ENCODE results near the gene CD37.
"Not testable (repeated sequence)": the region's sequence is repeated elsewhere in the genome, so short reads cannot be mapped to it uniquely, and the experiment has no call there.

The CD37 gene

DNA sequence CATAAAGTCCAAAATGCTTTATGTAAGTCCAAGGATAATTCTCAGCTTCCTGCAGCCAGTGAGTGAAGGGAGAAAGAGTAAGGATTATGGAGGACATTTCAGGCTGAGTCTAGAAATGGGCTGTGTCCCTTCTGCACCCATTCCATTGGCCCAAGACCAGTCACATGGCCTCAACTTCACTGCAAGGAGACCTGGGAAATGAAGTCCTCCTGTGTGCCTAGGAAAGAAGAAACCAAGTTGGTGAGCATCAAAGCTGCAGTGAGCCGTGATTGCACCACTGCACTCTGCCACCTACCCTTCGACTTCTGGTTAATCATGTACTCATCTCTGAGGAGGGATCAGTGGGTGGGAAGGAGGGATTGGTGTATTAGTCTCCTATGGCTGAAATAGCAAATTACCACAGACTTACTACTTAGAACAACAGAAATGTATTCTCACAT lies 3.6 kb upstream of the CD37 start:
- Histone ChIP-seq H3K9ac (ENCODE audit: low read length) (no peak overlapping the region), H3K4me1 (ENCODE audit: control insufficient read depth, insufficient read depth, low read length) (no peaks in the 10 kb centered on the region), H3K9me3 (ENCODE audit: control insufficient read depth, low read length) (no peaks in the 10 kb centered on the region), H3K36me3 (ENCODE audit: control insufficient read depth, insufficient read depth, low read length, severe bottlenecking) (no peaks in the 10 kb centered on the region), H3K27me3 (replicated peaks; ENCODE audit: control insufficient read depth, insufficient read depth, low read length) (no peaks in the 10 kb centered on the region), H3K4me3 (ENCODE audit: low read length) (no peak overlapping the region)
- DNase-seq (ENCODE audit: low read depth), result peak; percentile 23

DNA sequence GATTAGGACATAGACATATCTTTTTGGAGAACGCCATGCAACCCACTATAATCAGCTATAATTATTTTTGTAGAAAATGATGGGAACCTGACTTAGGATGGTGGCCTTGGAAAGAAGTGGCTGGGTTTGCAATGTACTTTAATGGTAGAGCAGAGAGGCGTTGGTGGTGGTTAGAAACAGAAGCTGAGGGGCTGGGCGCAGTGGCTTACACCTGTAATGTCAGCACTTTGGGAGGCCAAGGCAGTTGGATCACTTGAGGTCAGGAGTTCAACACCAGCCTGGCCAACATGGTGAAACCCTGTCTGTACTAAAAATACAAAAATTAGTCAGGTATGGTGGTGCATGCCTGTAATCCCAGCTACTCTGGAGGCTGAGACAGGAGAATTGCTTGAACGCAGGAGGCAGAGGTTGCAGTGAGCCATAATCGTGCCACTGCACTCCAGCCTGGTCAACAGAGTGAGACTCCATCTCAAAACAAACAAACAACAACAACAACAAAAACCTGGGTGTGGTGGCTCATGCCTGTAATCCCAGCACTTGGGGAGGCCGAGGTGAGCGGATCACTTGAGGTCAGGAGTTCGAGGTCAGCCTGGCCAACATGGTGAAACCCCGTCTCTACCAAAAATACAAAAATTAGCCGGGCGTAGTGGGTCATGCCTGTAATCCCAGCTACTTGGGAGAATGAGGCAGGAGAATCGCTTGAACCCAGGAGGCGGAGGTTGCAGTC lies 2.4 kb upstream of the CD37 start:
- not testable (repeated sequence) for H3K9ac ChIP-seq (ENCODE audit: low read length); H3K27me3 ChIP-seq (replicated peaks; ENCODE audit: control insufficient read depth, insufficient read depth, low read length); H3K9me3 ChIP-seq (ENCODE audit: control insufficient read depth, low read length); DNase-seq (ENCODE audit: low read depth); H3K4me3 ChIP-seq (ENCODE audit: low read length); H3K36me3 ChIP-seq (ENCODE audit: control insufficient read depth, insufficient read depth, low read length, severe bottlenecking); H3K4me1 ChIP-seq (ENCODE audit: control insufficient read depth, insufficient read depth, low read length)

DNA sequence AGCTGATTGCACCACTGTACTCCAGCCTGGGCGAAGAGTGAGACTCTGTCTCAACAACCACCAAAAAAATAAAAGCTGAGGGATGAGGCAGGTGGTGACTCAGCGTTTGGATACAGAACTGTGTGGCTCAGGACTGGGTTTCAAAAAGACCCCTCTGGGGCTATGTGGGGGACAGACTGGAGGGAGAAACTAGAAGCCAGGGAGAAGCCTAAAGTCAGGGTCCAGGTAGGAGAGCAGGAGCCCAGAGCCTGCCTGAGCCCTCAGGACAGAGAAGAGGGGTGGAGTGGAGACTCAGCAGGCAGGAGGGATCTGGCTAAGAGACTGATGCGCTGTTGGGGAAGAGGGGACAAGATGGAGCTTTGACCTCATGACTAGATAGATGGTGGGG lies 1.8 kb upstream of the CD37 start:
- Histone ChIP-seq H3K9me3 (ENCODE audit: control insufficient read depth, low read length) (no peaks in the 10 kb centered on the region), H3K4me1 (ENCODE audit: control insufficient read depth, insufficient read depth, low read length) (no peaks in the 10 kb centered on the region), H3K36me3 (ENCODE audit: control insufficient read depth, insufficient read depth, low read length, severe bottlenecking) (no peaks in the 10 kb centered on the region), H3K9ac (ENCODE audit: low read length) (no peak overlapping the region), H3K27me3 (replicated peaks; ENCODE audit: control insufficient read depth, insufficient read depth, low read length) (no peaks in the 10 kb centered on the region), H3K4me3 (ENCODE audit: low read length) (no peak overlapping the region)
- DNase-seq (ENCODE audit: low read depth), result peak; percentile 16

DNA sequence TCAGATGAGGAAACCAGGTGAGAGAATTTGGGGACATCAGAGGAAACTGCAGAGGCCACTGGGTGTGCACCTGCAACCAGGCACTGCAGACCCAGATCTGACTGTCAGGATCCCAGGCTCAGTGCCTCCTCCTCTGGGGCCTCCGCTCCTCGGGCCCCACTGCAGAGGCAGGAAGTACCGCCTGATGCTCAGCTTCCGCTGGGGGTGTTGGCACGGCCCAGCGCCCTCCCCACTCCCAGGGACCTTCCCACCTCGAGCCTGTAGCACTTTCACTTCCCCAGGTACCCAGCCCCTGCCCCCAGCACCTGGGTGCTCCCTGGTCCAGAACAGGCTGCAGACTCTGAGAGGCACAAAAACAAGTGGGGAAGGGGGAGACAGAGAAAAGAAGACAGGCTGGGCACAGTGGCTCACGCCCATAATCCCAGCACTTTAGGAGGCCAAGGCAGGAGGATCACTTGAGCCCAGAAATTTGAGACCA lies 1.4 kb upstream of the CD37 start:
- no peaks in the 10 kb centered on the region for H3K27me3 ChIP-seq (replicated peaks; ENCODE audit: control insufficient read depth, insufficient read depth, low read length)
- H3K9ac ChIP-seq (ENCODE audit: low read length), result no peak overlapping the region
- H3K9me3 ChIP-seq (ENCODE audit: control insufficient read depth, low read length), result no peaks in the 10 kb centered on the region
- H3K36me3 ChIP-seq (ENCODE audit: control insufficient read depth, insufficient read depth, low read length, severe bottlenecking), result no peaks in the 10 kb centered on the region
- no peaks in the 10 kb centered on the region for H3K4me1 ChIP-seq (ENCODE audit: control insufficient read depth, insufficient read depth, low read length)
- H3K4me3 ChIP-seq (ENCODE audit: low read length), result no peak overlapping the region
- DNase-seq (ENCODE audit: low read depth), result no peak

DNA sequence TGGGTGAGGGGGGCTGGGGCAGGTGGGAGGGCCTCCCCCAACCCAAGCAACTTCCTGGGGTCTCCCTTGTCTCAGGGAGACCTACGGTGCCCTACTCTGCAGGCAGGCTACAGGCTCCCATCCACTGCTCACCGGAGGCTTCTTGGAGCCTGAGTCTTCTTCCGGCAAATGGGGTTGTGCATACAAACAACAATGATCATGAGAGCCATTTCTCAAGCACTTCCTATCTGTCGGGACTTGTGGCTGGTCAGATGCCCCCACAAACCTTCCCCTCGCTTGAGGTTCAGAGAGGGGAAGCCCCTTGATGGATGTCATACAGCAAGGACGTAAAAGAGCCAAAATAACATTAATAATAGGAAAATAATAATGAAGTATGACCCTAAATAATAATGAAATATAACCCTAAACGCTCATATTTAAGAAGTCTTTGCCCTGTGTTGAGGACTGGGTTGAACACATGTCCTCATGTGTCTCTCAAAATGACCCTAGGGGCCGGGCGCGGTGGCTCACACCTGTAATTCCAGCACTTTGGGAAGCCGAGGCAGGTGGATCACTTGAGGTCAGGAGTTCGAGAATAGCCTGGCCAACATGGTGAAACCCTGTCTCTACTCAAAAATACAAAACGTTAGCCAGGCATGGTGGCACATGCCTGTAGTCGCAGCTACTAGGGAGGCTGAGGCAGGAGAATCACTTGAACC lies 727 bp downstream of the CD37 start:
- Histone ChIP-seq H3K36me3 (ENCODE audit: control insufficient read depth, insufficient read depth, low read length, severe bottlenecking) (peaks cover 3% of the 10 kb centered on the region), H3K4me3 (ENCODE audit: low read length) (no peak overlapping the region), H3K9me3 (ENCODE audit: control insufficient read depth, low read length) (no peaks in the 10 kb centered on the region), H3K9ac (ENCODE audit: low read length) (no peak overlapping the region), H3K27me3 (replicated peaks; ENCODE audit: control insufficient read depth, insufficient read depth, low read length) (no peaks in the 10 kb centered on the region), H3K4me1 (ENCODE audit: control insufficient read depth, insufficient read depth, low read length) (peaks cover 3% of the 10 kb centered on the region)
- DNase-seq (ENCODE audit: low read depth), result no peak

DNA sequence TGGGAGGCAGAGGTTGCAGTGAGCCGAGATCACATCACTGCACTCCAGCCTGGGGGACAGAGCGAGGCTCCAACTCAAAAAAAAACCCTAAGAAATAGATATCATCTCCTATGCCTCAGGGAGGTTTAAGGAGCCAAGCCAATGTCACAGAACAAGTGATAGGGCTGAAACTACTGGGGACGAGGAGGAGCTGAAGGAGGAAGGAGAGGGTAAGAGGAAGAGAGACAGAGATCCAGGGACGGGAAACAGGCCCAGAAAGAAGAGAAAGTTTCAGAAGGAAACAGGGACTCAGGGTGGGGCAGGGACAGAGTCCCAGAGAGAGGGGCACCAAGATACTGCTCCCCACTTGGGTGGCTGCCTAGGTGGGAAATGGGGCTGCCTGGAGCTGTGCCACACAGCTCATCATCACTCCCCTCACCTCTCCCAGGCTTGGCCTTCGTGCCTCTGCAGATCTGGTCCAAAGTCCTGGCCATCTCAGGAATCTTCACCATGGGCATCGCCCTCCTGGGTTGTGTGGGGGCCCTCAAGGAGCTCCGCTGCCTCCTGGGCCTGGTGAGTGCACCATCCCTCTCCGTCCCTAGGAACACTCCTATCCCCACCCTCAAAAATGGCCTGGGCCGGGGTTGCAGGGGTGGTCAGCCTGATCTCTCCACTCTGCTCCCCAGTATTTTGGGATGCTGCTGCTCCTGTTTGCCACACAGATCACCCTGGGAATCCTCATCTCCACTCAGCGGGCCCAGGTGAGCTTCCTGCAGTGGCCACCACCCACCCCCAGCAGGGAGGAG lies 1.5 kb downstream of the CD37 start:
- Histone ChIP-seq H3K9me3 (ENCODE audit: control insufficient read depth, low read length) (no peaks in the 10 kb centered on the region), H3K27me3 (replicated peaks; ENCODE audit: control insufficient read depth, insufficient read depth, low read length) (no peaks in the 10 kb centered on the region), H3K4me1 (ENCODE audit: control insufficient read depth, insufficient read depth, low read length) (peaks cover 3% of the 10 kb centered on the region), H3K36me3 (ENCODE audit: control insufficient read depth, insufficient read depth, low read length, severe bottlenecking) (peaks cover 10% of the 10 kb centered on the region), H3K9ac (ENCODE audit: low read length) (no peak overlapping the region), H3K4me3 (ENCODE audit: low read length) (no peak overlapping the region)
- DNase-seq (ENCODE audit: low read depth), result no peak

DNA sequence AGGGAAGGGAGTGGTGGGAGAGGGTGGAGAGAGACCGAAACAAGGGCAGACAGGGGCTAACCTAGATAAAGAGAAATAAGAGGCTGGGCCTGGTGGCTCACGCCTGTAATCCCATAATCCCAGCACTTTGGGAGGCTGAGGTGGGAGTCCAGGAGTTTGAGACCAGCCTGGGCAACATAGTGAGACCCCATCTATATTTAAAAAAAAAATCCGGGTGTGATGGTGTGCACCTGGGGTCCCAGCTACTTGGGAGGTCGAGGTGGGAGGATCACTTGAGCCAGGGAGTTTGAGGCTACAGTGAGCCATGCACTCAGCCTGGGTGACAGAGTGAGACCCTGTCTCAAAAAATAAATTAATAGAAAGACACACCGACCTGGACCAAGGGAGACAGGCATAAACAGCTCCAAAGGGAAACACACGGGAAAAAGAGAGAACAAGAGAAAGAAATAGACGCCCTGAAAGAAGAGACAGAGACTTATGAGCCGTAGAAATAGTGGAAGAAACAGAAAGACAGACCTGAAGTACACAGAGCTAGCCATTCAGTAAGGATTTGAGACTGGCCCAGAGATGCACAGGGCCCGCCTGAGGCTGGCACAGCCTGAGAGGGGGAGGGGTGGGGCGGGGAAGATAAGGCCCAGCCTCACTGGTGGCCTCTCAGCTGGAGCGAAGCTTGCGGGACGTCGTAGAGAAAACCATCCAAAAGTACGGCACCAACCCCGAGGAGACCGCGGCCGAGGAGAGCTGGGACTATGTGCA lies 2.2 kb downstream of the CD37 start:
- no peaks in the 10 kb centered on the region for H3K27me3 ChIP-seq (replicated peaks; ENCODE audit: control insufficient read depth, insufficient read depth, low read length)
- no peak overlapping the region for H3K9ac ChIP-seq (ENCODE audit: low read length)
- peaks cover 3% of the 10 kb centered on the region for H3K4me1 ChIP-seq (ENCODE audit: control insufficient read depth, insufficient read depth, low read length)
- H3K36me3 ChIP-seq (ENCODE audit: control insufficient read depth, insufficient read depth, low read length, severe bottlenecking), result peaks cover 15% of the 10 kb centered on the region
- no peaks in the 10 kb centered on the region for H3K9me3 ChIP-seq (ENCODE audit: control insufficient read depth, low read length)
- DNase-seq (ENCODE audit: low read depth), result no peak
- H3K4me3 ChIP-seq (ENCODE audit: low read length), result no peak overlapping the region

DNA sequence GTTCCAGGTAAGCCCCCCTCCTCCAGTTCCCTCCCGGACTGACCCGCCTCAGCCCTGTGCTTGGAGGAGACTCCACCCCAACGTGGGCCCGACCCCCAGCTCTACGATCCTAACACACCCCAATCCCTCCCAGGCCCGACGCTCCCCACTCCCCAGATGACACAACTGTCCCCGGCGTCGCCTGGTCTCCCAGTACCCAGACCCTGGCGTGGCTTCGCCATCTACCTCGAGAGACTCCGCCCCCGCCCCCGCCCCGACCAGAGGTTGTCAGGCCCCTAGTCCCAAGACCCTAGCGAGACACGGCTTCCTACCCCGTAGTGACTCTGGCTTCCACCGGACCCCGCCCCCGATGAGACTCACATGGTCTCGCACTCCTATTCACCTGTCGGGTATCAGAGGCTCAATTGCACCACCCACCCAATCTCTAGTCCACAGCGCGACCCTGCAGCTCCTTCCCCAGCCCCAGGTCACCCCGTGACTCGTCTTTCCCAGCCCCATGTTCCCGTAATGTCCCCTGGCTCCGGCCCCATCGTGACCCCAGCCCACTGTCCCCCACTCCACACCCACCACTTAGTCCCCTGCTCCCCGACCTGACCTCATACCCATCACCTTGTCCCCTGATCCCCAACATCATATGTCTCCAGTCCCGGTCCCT lies 2.9 kb downstream of the CD37 start:
- Histone ChIP-seq H3K4me3 (ENCODE audit: low read length) (no peak overlapping the region), H3K9me3 (ENCODE audit: control insufficient read depth, low read length) (no peaks in the 10 kb centered on the region), H3K27me3 (replicated peaks; ENCODE audit: control insufficient read depth, insufficient read depth, low read length) (no peaks in the 10 kb centered on the region), H3K9ac (ENCODE audit: low read length) (no peak overlapping the region), H3K36me3 (ENCODE audit: control insufficient read depth, insufficient read depth, low read length, severe bottlenecking) (peaks cover 20% of the 10 kb centered on the region), H3K4me1 (ENCODE audit: control insufficient read depth, insufficient read depth, low read length) (peaks cover 3% of the 10 kb centered on the region)
- no peak for DNase-seq (ENCODE audit: low read depth)

DNA sequence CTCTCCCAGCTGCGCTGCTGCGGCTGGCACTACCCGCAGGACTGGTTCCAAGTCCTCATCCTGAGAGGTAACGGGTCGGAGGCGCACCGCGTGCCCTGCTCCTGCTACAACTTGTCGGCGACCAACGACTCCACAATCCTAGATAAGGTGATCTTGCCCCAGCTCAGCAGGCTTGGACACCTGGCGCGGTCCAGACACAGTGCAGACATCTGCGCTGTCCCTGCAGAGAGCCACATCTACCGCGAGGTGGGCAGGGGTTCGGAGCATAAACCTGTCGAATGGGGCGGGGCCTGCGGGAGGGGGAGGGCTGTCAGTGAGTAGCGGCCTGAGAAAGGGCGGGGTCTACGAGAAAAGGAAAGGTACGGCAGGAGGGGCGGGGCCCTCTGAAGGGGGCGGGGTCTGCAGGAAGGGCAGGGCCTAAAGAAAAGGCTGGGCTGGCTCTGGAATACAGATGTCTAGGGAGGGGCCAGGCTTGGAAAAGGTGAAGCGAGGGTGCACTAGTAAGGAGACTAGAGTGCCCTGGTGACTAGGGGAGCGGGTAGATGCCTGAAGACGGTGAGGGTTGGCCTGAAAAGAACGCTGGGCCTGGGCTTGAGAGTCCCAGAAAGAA lies 3.6 kb downstream of the CD37 start:
- Histone ChIP-seq H3K4me1 (ENCODE audit: control insufficient read depth, insufficient read depth, low read length) (peaks cover 3% of the 10 kb centered on the region), H3K9ac (ENCODE audit: low read length) (peak overlapping the region; percentile 29), H3K27me3 (replicated peaks; ENCODE audit: control insufficient read depth, insufficient read depth, low read length) (no peaks in the 10 kb centered on the region), H3K4me3 (ENCODE audit: low read length) (peak overlapping the region; percentile 50), H3K36me3 (ENCODE audit: control insufficient read depth, insufficient read depth, low read length, severe bottlenecking) (peaks cover 24% of the 10 kb centered on the region), H3K9me3 (ENCODE audit: control insufficient read depth, low read length) (no peaks in the 10 kb centered on the region)
- DNase-seq (ENCODE audit: low read depth), result peak; percentile 14

DNA sequence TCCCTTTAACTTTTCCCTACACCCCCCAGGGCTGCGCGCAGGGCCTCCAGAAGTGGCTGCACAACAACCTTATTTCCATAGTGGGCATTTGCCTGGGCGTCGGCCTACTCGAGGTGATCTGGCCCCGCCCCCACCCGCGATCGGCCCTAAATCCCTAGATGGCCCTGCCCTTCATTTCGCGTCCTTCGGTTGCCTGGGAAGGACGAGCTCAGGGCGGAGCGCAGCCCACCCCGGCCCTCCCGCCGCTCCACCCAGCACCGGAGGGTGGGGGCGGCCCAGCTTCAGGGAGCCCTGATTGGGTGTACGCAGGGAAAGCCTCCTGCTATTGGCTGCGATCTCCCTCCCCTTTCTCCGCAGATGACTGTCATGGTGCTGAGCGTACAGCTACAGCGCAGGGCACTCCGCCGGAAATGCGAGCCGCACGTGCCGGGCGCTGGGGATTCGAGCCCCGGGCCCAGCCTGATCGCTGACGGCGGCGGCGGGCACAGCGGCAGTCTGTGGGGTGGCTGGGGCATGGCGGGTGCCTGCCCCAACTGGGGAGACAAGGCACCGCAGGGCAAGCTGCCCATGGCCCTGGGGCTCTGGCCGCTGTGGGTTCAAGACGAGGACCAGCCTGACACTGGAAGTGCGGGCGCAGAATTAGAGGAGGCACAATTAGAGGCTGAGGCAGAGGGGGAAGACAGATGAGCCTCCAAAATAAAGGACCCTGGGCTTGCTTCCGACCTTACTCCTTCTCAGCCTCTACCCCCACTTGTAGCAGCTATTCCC lies 4.3 kb downstream of the CD37 start:
- H3K4me3 ChIP-seq (ENCODE audit: low read length), result peak overlapping the region; percentile 50
- no peaks in the 10 kb centered on the region for H3K9me3 ChIP-seq (ENCODE audit: control insufficient read depth, low read length)
- peaks cover 3% of the 10 kb centered on the region for H3K4me1 ChIP-seq (ENCODE audit: control insufficient read depth, insufficient read depth, low read length)
- DNase-seq (ENCODE audit: low read depth), result peak; percentile 33
- H3K9ac ChIP-seq (ENCODE audit: low read length), result peak overlapping the region; percentile 29
- no peaks in the 10 kb centered on the region for H3K27me3 ChIP-seq (replicated peaks; ENCODE audit: control insufficient read depth, insufficient read depth, low read length)
- H3K36me3 ChIP-seq (ENCODE audit: control insufficient read depth, insufficient read depth, low read length, severe bottlenecking), result peaks cover 26% of the 10 kb centered on the region
